Neural progenitor cell (in vitro differentiated cells): Measurements from ENCODE around the gene SRGAP2C. TPM values are rescaled to one million over a fixed set of nuclear protein-coding genes. Genes with fewer than 3 reads are reported as not detected.
"Not testable (repeated sequence)": the region's sequence is repeated elsewhere in the genome, so short reads cannot be mapped to it uniquely, and the experiment has no call there.

Experiments
- DNase-seq: peaks from one replicate; pipeline ENCODE4 v3.0.0-alpha.2; 2016; ENCODE audit warnings: low spot score
- H2AFZ ChIP-seq: fragments of 200-600 bp; sonication (generic); replicated peaks from 2 replicates; pipeline ENCODE4 v1.6.1; 2016; ENCODE audit warnings: antibody characterized with exemption
- H3F3A ChIP-seq: fragments of 200-600 bp; sonication (generic); 2 replicates; pipeline ENCODE4 v1.6.1; 2016; ENCODE audit warnings: antibody characterized with exemption, low read depth
- H3K27ac ChIP-seq: fragments of 200-600 bp; sonication (generic); 2 replicates; pipeline ENCODE4 v1.5.1; 2016; ENCODE audit warnings: mild to moderate bottlenecking
- H3K27me3 ChIP-seq: fragments of 200-600 bp; sonication (generic); 2 replicates; pipeline ENCODE4 v1.6.1; 2016; ENCODE audit warnings: mild to moderate bottlenecking, moderate library complexity
- H3K36me3 ChIP-seq: fragments of 200-600 bp; sonication (generic); 2 replicates; pipeline ENCODE4 v1.5.1; 2016
- H3K4me1 ChIP-seq: fragments of 200-600 bp; sonication (generic); 2 replicates; pipeline ENCODE4 v1.6.1; 2016; ENCODE audit warnings: mixed run types
- H3K4me2 ChIP-seq: fragments of 200-600 bp; sonication (generic); 2 replicates; pipeline ENCODE4 v1.6.1; 2016
- H3K4me3 ChIP-seq: fragments of 200-600 bp; sonication (generic); 2 replicates; pipeline ENCODE4 v1.5.1; 2016
- H3K79me2 ChIP-seq: fragments of 200-600 bp; sonication (generic); 2 replicates; pipeline ENCODE4 v1.6.1; 2016; ENCODE audit warnings: low read depth
- H3K9ac ChIP-seq: fragments of 200-600 bp; sonication (generic); 2 replicates; pipeline ENCODE4 v1.6.1; 2016
- H3K9me3 ChIP-seq: fragments of 200-600 bp; sonication (generic); 2 replicates; pipeline ENCODE4 v1.5.1; 2016; ENCODE audit warnings: low read depth
- H4K20me1 ChIP-seq: fragments of 200-600 bp; sonication (generic); 2 replicates; pipeline ENCODE4 v1.6.1; 2016; ENCODE audit warnings: low read depth
- H3K27ac Mint-ChIP-seq: 3 replicates; pipeline ENCODE4 v1.8.0; 2021; ENCODE audit warnings: mixed read lengths
- H3K27me3 Mint-ChIP-seq: 2 replicates; pipeline ENCODE4 v1.8.0; 2022; ENCODE audit warnings: low read depth, mild to moderate bottlenecking, inconsistent platforms, moderate library complexity, mixed read lengths; ENCODE audit not compliant: insufficient read depth
- H3K36me3 Mint-ChIP-seq: 3 replicates; pipeline ENCODE4 v1.8.0; 2021; ENCODE audit warnings: mixed read lengths
- H3K4me1 Mint-ChIP-seq: 3 replicates; pipeline ENCODE4 v1.8.0; 2021; ENCODE audit warnings: mixed read lengths
- H3K4me3 Mint-ChIP-seq: 3 replicates; pipeline ENCODE4 v1.8.0; 2021; ENCODE audit warnings: mild to moderate bottlenecking, moderate library complexity, mixed read lengths
- H3K9me3 Mint-ChIP-seq: 3 replicates; pipeline ENCODE4 v1.8.0; 2020; ENCODE audit warnings: mixed read lengths
- total RNA-seq: library from RNA; depleted of rRNA; stranded (reverse); fragments of >200 nt; gene quantifications from 2 replicates; pipeline ENCODE4 v1.2.3, GENCODE V29; 2015; ENCODE audit warnings: low replicate concordance

SRGAP2C gene
- total RNA-seq, 1 donor from 2014 or later: 26.8 TPM

- DNase-seq, H3K4me1 Mint-ChIP-seq, H3K27me3 ChIP-seq, H3K4me1 ChIP-seq, H3K4me2 ChIP-seq, H3K27ac Mint-ChIP-seq, H3K9me3 ChIP-seq, H2AFZ ChIP-seq, H3K27me3 Mint-ChIP-seq, H3K9ac ChIP-seq, H3K9me3 Mint-ChIP-seq, H3F3A ChIP-seq, H3K4me3 Mint-ChIP-seq, H3K4me3 ChIP-seq, H3K36me3 Mint-ChIP-seq, H4K20me1 ChIP-seq, H3K27ac ChIP-seq, H3K79me2 ChIP-seq, H3K36me3 ChIP-seq: not testable (repeated sequence)
Observed at GRCh38 chr1:121263789-121264244, 79.0 kb downstream of the SRGAP2C start.

GRCh38 chr1:121267072-121267471, 82.3 kb downstream of the SRGAP2C start:
- not testable (repeated sequence) for H3K27me3 Mint-ChIP-seq, H3K27ac ChIP-seq, H3K4me3 Mint-ChIP-seq, H3F3A ChIP-seq, H3K4me1 Mint-ChIP-seq, DNase-seq, H3K9me3 ChIP-seq, H3K4me3 ChIP-seq, H3K27me3 ChIP-seq, H4K20me1 ChIP-seq, H2AFZ ChIP-seq, H3K36me3 Mint-ChIP-seq, H3K27ac Mint-ChIP-seq, H3K4me1 ChIP-seq, H3K4me2 ChIP-seq, H3K9me3 Mint-ChIP-seq, H3K36me3 ChIP-seq, H3K79me2 ChIP-seq, H3K9ac ChIP-seq

GRCh38 chr1:121269309-121269708, 84.5 kb downstream of the SRGAP2C start:
- H2AFZ ChIP-seq, H3K27me3 ChIP-seq, H3K9me3 ChIP-seq, H3K4me3 ChIP-seq, H3K27me3 Mint-ChIP-seq, H3K27ac ChIP-seq, H3K4me1 ChIP-seq, H3K4me3 Mint-ChIP-seq, H3K36me3 Mint-ChIP-seq, H3K4me1 Mint-ChIP-seq, H3K4me2 ChIP-seq, H3K9ac ChIP-seq, DNase-seq, H3K9me3 Mint-ChIP-seq, H3F3A ChIP-seq, H3K27ac Mint-ChIP-seq, H3K36me3 ChIP-seq, H3K79me2 ChIP-seq, H4K20me1 ChIP-seq: not testable (repeated sequence)

- not testable (repeated sequence) for H2AFZ ChIP-seq, H3K9me3 Mint-ChIP-seq, H3K27ac ChIP-seq, H3K27ac Mint-ChIP-seq, H3K4me1 Mint-ChIP-seq, H3K4me1 ChIP-seq, H3F3A ChIP-seq, H3K36me3 ChIP-seq, H3K4me3 Mint-ChIP-seq, DNase-seq, H3K27me3 ChIP-seq, H3K9ac ChIP-seq, H3K36me3 Mint-ChIP-seq, H3K4me3 ChIP-seq, H4K20me1 ChIP-seq, H3K9me3 ChIP-seq, H3K79me2 ChIP-seq, H3K4me2 ChIP-seq, H3K27me3 Mint-ChIP-seq
Observed at GRCh38 chr1:121269973-121270372, 85.2 kb downstream of the SRGAP2C start.

GRCh38 chr1:121271143-121271715, 86.5 kb downstream of the SRGAP2C start:
- not testable (repeated sequence) for H3K4me3 ChIP-seq, H3K27ac Mint-ChIP-seq, H4K20me1 ChIP-seq, H3K27me3 Mint-ChIP-seq, H3K9ac ChIP-seq, H3K4me3 Mint-ChIP-seq, H3K36me3 Mint-ChIP-seq, H3K27ac ChIP-seq, H3K4me1 ChIP-seq, H3F3A ChIP-seq, H3K79me2 ChIP-seq, H3K4me1 Mint-ChIP-seq, H3K9me3 ChIP-seq, H3K36me3 ChIP-seq, H2AFZ ChIP-seq, H3K9me3 Mint-ChIP-seq, H3K27me3 ChIP-seq, H3K4me2 ChIP-seq, DNase-seq

- DNase-seq, H3K27ac Mint-ChIP-seq, H3K4me1 Mint-ChIP-seq, H3K9me3 Mint-ChIP-seq, H3K4me1 ChIP-seq, H3K36me3 Mint-ChIP-seq, H3K9me3 ChIP-seq, H2AFZ ChIP-seq, H3K4me3 ChIP-seq, H3F3A ChIP-seq, H3K27me3 ChIP-seq, H3K27me3 Mint-ChIP-seq, H4K20me1 ChIP-seq, H3K36me3 ChIP-seq, H3K27ac ChIP-seq, H3K4me2 ChIP-seq, H3K79me2 ChIP-seq, H3K4me3 Mint-ChIP-seq, H3K9ac ChIP-seq: not testable (repeated sequence)
Observed at GRCh38 chr1:121275435-121275834, 90.7 kb downstream of the SRGAP2C start.

GRCh38 chr1:121278202-121278601, 93.4 kb downstream of the SRGAP2C start:
- not testable (repeated sequence) for H4K20me1 ChIP-seq, H3K36me3 Mint-ChIP-seq, H3K9me3 ChIP-seq, H3K4me2 ChIP-seq, H3K27me3 ChIP-seq, H2AFZ ChIP-seq, DNase-seq, H3K27me3 Mint-ChIP-seq, H3F3A ChIP-seq, H3K4me3 Mint-ChIP-seq, H3K9me3 Mint-ChIP-seq, H3K9ac ChIP-seq, H3K4me3 ChIP-seq, H3K27ac ChIP-seq, H3K4me1 Mint-ChIP-seq, H3K79me2 ChIP-seq, H3K36me3 ChIP-seq, H3K27ac Mint-ChIP-seq, H3K4me1 ChIP-seq

- not testable (repeated sequence) for DNase-seq, H3K27me3 ChIP-seq, H3K4me3 Mint-ChIP-seq, H3K4me1 ChIP-seq, H3K79me2 ChIP-seq, H3K27ac ChIP-seq, H3K4me1 Mint-ChIP-seq, H2AFZ ChIP-seq, H3K9ac ChIP-seq, H3K27ac Mint-ChIP-seq, H3K36me3 ChIP-seq, H3K9me3 ChIP-seq, H3K4me3 ChIP-seq, H3K4me2 ChIP-seq, H3K9me3 Mint-ChIP-seq, H4K20me1 ChIP-seq, H3K27me3 Mint-ChIP-seq, H3F3A ChIP-seq, H3K36me3 Mint-ChIP-seq
Observed at GRCh38 chr1:121278777-121279547, 94.2 kb downstream of the SRGAP2C start.
